RWPE2 (cell line): ENCODE results near the gene TOP3B.

ENCODE experiments used
- ATAC-seq: fragments of 200-7000 bp; cut with Tn5 transposase; 3 replicates; pipeline ENCODE4 v1.9.1; 2021; ENCODE audit warnings: low read depth
- DNase-seq: peaks from one replicate; pipeline ENCODE4 v3.0.0-alpha.2; 2020; ENCODE audit warnings: low spot score
- H3K27ac ChIP-seq: fragments of 450-650 bp; 2 replicates; pipeline ENCODE4 v1.5.1; 2017; ENCODE audit warnings: mild to moderate bottlenecking; ENCODE audit not compliant: poor library complexity, severe bottlenecking
- H3K27me3 ChIP-seq: fragments of 250-450 bp; sonication (Bioruptor Pico); 2 replicates; pipeline ENCODE4 v1.5.1; 2021; ENCODE audit warnings: mild to moderate bottlenecking, moderate library complexity; ENCODE audit not compliant: insufficient read depth, poor library complexity, severe bottlenecking
- H3K36me3 ChIP-seq: fragments of 250-450 bp; sonication (Bioruptor Pico); 2 replicates; pipeline ENCODE4 v1.5.1; 2020; ENCODE audit warnings: low read depth, mild to moderate bottlenecking, moderate library complexity
- H3K4me1 ChIP-seq: fragments of 250-450 bp; sonication (Bioruptor Pico); 2 replicates; pipeline ENCODE4 v1.5.1; 2021; ENCODE audit warnings: mild to moderate bottlenecking, moderate library complexity; ENCODE audit not compliant: insufficient read depth, poor library complexity, severe bottlenecking
- H3K4me3 ChIP-seq: fragments of 250-450 bp; sonication (Bioruptor Pico); 2 replicates; pipeline ENCODE4 v1.5.1; 2021; ENCODE audit warnings: mild to moderate bottlenecking, moderate library complexity; ENCODE audit not compliant: severe bottlenecking
- H3K9me3 ChIP-seq: fragments of 250-450 bp; sonication (Bioruptor Pico); 2 replicates; pipeline ENCODE4 v1.5.1; 2021; ENCODE audit warnings: mild to moderate bottlenecking, moderate library complexity; ENCODE audit not compliant: severe bottlenecking
- CTCF ChIP-seq: fragments of 450-650 bp; IDR thresholded peaks from one replicate; pipeline ENCODE4 v1.5.1; 2017; ENCODE audit warnings: mild to moderate bottlenecking, moderate library complexity; ENCODE audit not compliant: poor library complexity, severe bottlenecking

Gene TOP3B

DNA sequence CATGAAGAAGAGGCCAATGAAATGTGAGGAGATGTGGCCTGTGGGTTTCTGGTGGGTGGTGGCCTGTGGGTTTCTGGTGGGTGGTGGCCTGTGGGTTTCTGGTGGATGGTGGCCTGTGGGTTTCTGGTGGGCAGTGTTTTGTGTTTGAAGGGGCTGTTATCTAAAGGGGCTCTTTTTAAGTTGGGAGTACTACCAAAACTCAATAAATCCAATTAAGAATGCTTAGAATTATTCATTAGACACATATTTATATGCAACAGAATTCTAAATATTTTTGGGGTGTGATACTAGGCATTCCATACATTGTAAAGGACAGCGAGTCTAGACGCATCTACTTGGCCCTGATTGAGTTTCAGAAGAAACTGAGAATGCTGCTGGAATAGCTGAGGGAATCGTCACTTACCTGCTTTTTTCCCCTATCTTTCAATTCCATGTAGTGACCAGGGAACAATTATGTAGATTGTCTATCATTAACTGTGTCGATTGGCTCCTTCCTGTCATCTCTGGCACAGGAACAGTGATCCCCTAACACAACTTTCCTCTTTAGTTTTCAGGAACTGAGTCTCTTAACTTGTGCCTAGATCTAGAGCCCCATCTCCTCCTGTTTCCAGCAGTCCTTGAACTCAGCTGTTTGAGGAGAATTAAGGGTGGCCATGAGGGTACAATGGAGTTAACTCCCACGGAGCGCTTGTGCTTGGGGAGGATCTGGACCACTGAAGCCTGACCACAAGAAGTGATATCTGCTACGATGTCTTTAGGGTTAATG lies 37.3 kb upstream of the TOP3B start:
- no peak for TF ChIP-seq CTCF
- H3K27me3 ChIP-seq: no peaks in the 10 kb centered on the region
- no peaks in the 10 kb centered on the region for H3K4me1 ChIP-seq
- DNase-seq (no peak), ATAC-seq (no peak)
- peaks cover 2% of the 10 kb centered on the region for H3K9me3 ChIP-seq
- H3K27ac ChIP-seq: no peak overlapping the region
- H3K4me3 ChIP-seq: no peak overlapping the region
- no peaks in the 10 kb centered on the region for H3K36me3 ChIP-seq

GRCh38 chr22:22018825-22019658 lies 36.5 kb upstream of the TOP3B start:
- H3K27ac ChIP-seq: no peak overlapping the region
- peaks cover 2% of the 10 kb centered on the region for H3K9me3 ChIP-seq
- DNase-seq (no peak), ATAC-seq (no peak)
- H3K27me3 ChIP-seq: no peaks in the 10 kb centered on the region
- no peaks in the 10 kb centered on the region for H3K4me1 ChIP-seq
- H3K36me3 ChIP-seq: no peaks in the 10 kb centered on the region
- no peak for TF ChIP-seq CTCF
- H3K4me3 ChIP-seq: no peak overlapping the region

- H3K9me3 ChIP-seq: peaks cover 2% of the 10 kb centered on the region
- H3K36me3 ChIP-seq: no peaks in the 10 kb centered on the region
- no peak overlapping the region for H3K4me3 ChIP-seq
- DNase-seq (no peak), ATAC-seq (no peak)
- H3K4me1 ChIP-seq: no peaks in the 10 kb centered on the region
- H3K27ac ChIP-seq: no peak overlapping the region
- no peak for TF ChIP-seq CTCF
- H3K27me3 ChIP-seq: no peaks in the 10 kb centered on the region
Observed at GRCh38 chr22:22015631-22016030, 33.0 kb upstream of the TOP3B start.

DNA sequence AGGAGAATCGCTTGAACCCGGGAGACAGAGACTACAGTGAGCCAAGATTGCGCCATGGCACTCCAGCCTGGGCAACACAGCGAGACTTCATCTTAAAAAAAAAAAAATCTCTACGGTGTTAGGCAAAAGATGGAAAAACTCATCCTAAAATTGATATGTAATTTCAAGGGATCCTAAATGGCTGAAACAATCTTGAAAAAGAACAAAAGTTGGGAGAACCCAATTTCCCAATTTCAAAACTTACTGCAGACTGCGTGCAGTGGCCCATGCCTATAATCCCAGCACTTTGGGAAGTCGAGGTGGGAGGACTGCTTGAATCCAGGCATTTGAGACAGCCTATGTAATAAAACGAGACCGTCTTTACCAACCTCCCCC lies 31.7 kb upstream of the TOP3B start:
- DNase-seq (no peak), ATAC-seq (no peak)
- Histone ChIP-seq H3K4me1 (no peaks in the 10 kb centered on the region), H3K36me3 (no peaks in the 10 kb centered on the region), H3K27ac (no peak overlapping the region), H3K27me3 (no peaks in the 10 kb centered on the region), H3K4me3 (no peak overlapping the region), H3K9me3 (no peaks in the 10 kb centered on the region)
- TF ChIP-seq CTCF: no peak
